GM21723 (cell line): ENCODE measurements around the gene SIAH1.
"Not testable (repeated sequence)": the region's sequence is repeated elsewhere in the genome, so short reads cannot be mapped to it uniquely, and the experiment has no call there.

Experiments used
- ATAC-seq: cut with Tn5 transposase; IDR thresholded peaks from one replicate; pipeline ENCODE4 v1.9.1; 2021; ENCODE audit warnings: mild to moderate bottlenecking, moderate library complexity; ENCODE audit not compliant: unreplicated experiment

The SIAH1 gene

GRCh38 chr16:48393485-48394354 lies 8.5 kb upstream of the SIAH1 start:
- ATAC-seq, result no peak

- ATAC-seq, result no peak
Observed at GRCh38 chr16:48392407-48392806, 7.2 kb upstream of the SIAH1 start.

- ATAC-seq, result no peak
Observed at GRCh38 chr16:48386559-48387312, 1.5 kb upstream of the SIAH1 start.

- peak; percentile 56 for ATAC-seq
Observed at GRCh38 chr16:48384520-48385252, 527 bp downstream of the SIAH1 start.

- ATAC-seq, result no peak
Observed at GRCh38 chr16:48383877-48384519, 1.2 kb downstream of the SIAH1 start.

GRCh38 chr16:48383009-48383876 lies 2.0 kb downstream of the SIAH1 start:
- no peak for ATAC-seq

- ATAC-seq, result no peak
Observed at GRCh38 chr16:48382131-48382530, 3.1 kb downstream of the SIAH1 start.

- ATAC-seq, result no peak
Observed at GRCh38 chr16:48381201-48381600, 4.0 kb downstream of the SIAH1 start.

GRCh38 chr16:48378836-48379235 lies 6.4 kb downstream of the SIAH1 start:
- ATAC-seq, result no peak

GRCh38 chr16:48378276-48378675 lies 6.9 kb downstream of the SIAH1 start:
- ATAC-seq, result no peak

GRCh38 chr16:48377301-48377700 lies 7.9 kb downstream of the SIAH1 start:
- ATAC-seq, result not testable (repeated sequence)

GRCh38 chr16:48374255-48374654 lies 11.0 kb downstream of the SIAH1 start:
- no peak for ATAC-seq

- no peak for ATAC-seq
Observed at GRCh38 chr16:48373258-48374029, 11.8 kb downstream of the SIAH1 start.

- ATAC-seq, result no peak
Observed at GRCh38 chr16:48372744-48373143, 12.5 kb downstream of the SIAH1 start.

GRCh38 chr16:48371393-48371780 lies 13.8 kb downstream of the SIAH1 start:
- ATAC-seq, result no peak

GRCh38 chr16:48370668-48371392 lies 14.4 kb downstream of the SIAH1 start:
- ATAC-seq, result not testable (repeated sequence)

- ATAC-seq, result no peak
Observed at GRCh38 chr16:48370229-48370628, 15.0 kb downstream of the SIAH1 start.

- no peak for ATAC-seq
Observed at GRCh38 chr16:48369765-48370164, 15.4 kb downstream of the SIAH1 start.
